HEK293 (cell line): ENCODE data around the gene NOP9.

Experiments
- CTCF ChIA-PET: fragments of 350-600 bp; formaldehyde crosslinking; extraction: SDS; loops from one replicate; lab custom pipeline; 2021; ENCODE audit warnings: antibody characterized with exemption; lab: Yijun Ruan, JAX
- POLR2A ChIA-PET: fragments of 300-600 bp; formaldehyde crosslinking; extraction: SDS; loops from one replicate; lab custom pipeline; 2020; ENCODE audit warnings: antibody characterized with exemption, inconsistent platforms; lab: Yijun Ruan, JAX
- H3K27ac ChIP-seq: fragments of 200-500 bp; sonication (Bioruptor generic); 2 replicates; pipeline ENCODE4 v1.5.1; 2014; ENCODE audit warnings: low read depth, low read length, control low read depth, inconsistent platforms; ENCODE audit errors: extremely low read depth
- H3K36me3 ChIP-seq, 2 experiments: fragments of 200-500 bp in 1 of 2; sonication (Bioruptor generic) in 1 of 2; 1 replicate in 1 of 2; 2 replicates in 1 of 2; pipeline ENCODE4 v1.5.1; 2014 to 2017; ENCODE audit warnings: inconsistent platforms in 2 of 2, low read length in 2 of 2; ENCODE audit not compliant: control insufficient read depth in 2 of 2, insufficient read depth in 1 of 2
- H3K4me1 ChIP-seq: fragments of 200-500 bp; sonication (Bioruptor generic); 2 replicates; pipeline ENCODE4 v1.5.1; 2014; ENCODE audit warnings: mild to moderate bottlenecking, low read length, inconsistent platforms; ENCODE audit not compliant: control insufficient read depth, insufficient read depth
- H3K4me3 ChIP-seq: 2 replicates; pipeline ENCODE4 v1.5.1; 2011; ENCODE audit warnings: low read depth, mild to moderate bottlenecking, control low read depth, low read length, moderate library complexity
- H3K9me3 ChIP-seq: fragments of 200-500 bp; sonication (Bioruptor generic); 2 replicates; pipeline ENCODE4 v1.5.1; 2014; ENCODE audit warnings: low read depth, low read length, inconsistent platforms; ENCODE audit not compliant: control insufficient read depth, insufficient read depth
- BCL11B ChIP-seq: fragments of 450-650 bp; formaldehyde crosslinking; IDR thresholded peaks from 2 replicates; pipeline ENCODE4 v1.5.1; 2016; ENCODE audit warnings: low read depth, missing biosample characterization, missing genetic modification characterization
- KLF8 ChIP-seq: fragments of 450-650 bp; formaldehyde crosslinking; IDR thresholded peaks from 2 replicates; pipeline ENCODE4 v1.5.1; 2016; ENCODE audit warnings: missing biosample characterization, missing genetic modification characterization
- KLF9 ChIP-seq: fragments of 450-650 bp; formaldehyde crosslinking; IDR thresholded peaks from 2 replicates; pipeline ENCODE4 v1.5.1; 2016; ENCODE audit warnings: missing biosample characterization, missing genetic modification characterization, low read depth
- MYNN ChIP-seq: fragments of 450-650 bp; formaldehyde crosslinking; IDR thresholded peaks from 2 replicates; pipeline ENCODE4 v1.5.1; 2016; ENCODE audit warnings: missing biosample characterization, missing genetic modification characterization, borderline replicate concordance
- MZF1 ChIP-seq: fragments of 450-650 bp; formaldehyde crosslinking; IDR thresholded peaks from 2 replicates; pipeline ENCODE4 v1.5.1; 2017; ENCODE audit warnings: missing biosample characterization, missing genetic modification characterization, borderline replicate concordance
- SCRT2 ChIP-seq: fragments of 450-650 bp; formaldehyde crosslinking; IDR thresholded peaks from 2 replicates; pipeline ENCODE4 v1.5.1; 2016; ENCODE audit warnings: missing biosample characterization, missing genetic modification characterization
- SP7 ChIP-seq: fragments of 450-650 bp; formaldehyde crosslinking; IDR thresholded peaks from 2 replicates; pipeline ENCODE4 v1.5.1; 2016; ENCODE audit warnings: missing biosample characterization, missing genetic modification characterization
- ZBTB21 ChIP-seq: fragments of 450-650 bp; formaldehyde crosslinking; IDR thresholded peaks from 2 replicates; pipeline ENCODE4 v1.5.1; 2017; ENCODE audit warnings: missing biosample characterization, missing genetic modification characterization
- ZBTB7A ChIP-seq: fragments of 450-650 bp; formaldehyde crosslinking; IDR thresholded peaks from 2 replicates; pipeline ENCODE4 v1.5.1; 2016; ENCODE audit warnings: low read depth, missing biosample characterization, missing genetic modification characterization
- ZFHX2 ChIP-seq: fragments of 450-650 bp; formaldehyde crosslinking; conservative IDR thresholded peaks from 2 replicates; pipeline ENCODE4 v1.5.1; 2016; ENCODE audit warnings: missing biosample characterization, missing genetic modification characterization
- ZNF169 ChIP-seq: fragments of 450-650 bp; formaldehyde crosslinking; IDR thresholded peaks from 2 replicates; pipeline ENCODE4 v1.5.1; 2016; ENCODE audit warnings: missing biosample characterization, missing genetic modification characterization
- ZNF211 ChIP-seq: fragments of 450-650 bp; formaldehyde crosslinking; IDR thresholded peaks from 2 replicates; pipeline ENCODE4 v1.5.1; 2016; ENCODE audit warnings: low read depth, missing biosample characterization, missing genetic modification characterization
- ZNF221 ChIP-seq: fragments of 450-650 bp; formaldehyde crosslinking; IDR thresholded peaks from 2 replicates; pipeline ENCODE4 v1.5.1; 2017; ENCODE audit warnings: missing biosample characterization, missing genetic modification characterization, borderline replicate concordance
- ZNF223 ChIP-seq: fragments of 450-650 bp; formaldehyde crosslinking; IDR thresholded peaks from 2 replicates; pipeline ENCODE4 v1.5.1; 2016; ENCODE audit warnings: missing biosample characterization, missing genetic modification characterization
- ZNF302 ChIP-seq: fragments of 450-650 bp; formaldehyde crosslinking; IDR thresholded peaks from 2 replicates; pipeline ENCODE4 v1.5.1; 2016; ENCODE audit warnings: missing biosample characterization, missing genetic modification characterization, low read depth
- ZNF341 ChIP-seq: fragments of 450-650 bp; formaldehyde crosslinking; IDR thresholded peaks from 2 replicates; pipeline ENCODE4; 2016; ENCODE audit warnings: low read depth, missing biosample characterization, missing genetic modification characterization
- ZNF404 ChIP-seq: fragments of 450-650 bp; formaldehyde crosslinking; IDR thresholded peaks from 2 replicates; pipeline ENCODE4 v1.5.1; 2017; ENCODE audit warnings: missing biosample characterization, missing genetic modification characterization
- ZNF433 ChIP-seq: fragments of 450-650 bp; formaldehyde crosslinking; IDR thresholded peaks from 2 replicates; pipeline ENCODE4 v1.5.1; 2016; ENCODE audit warnings: missing biosample characterization, missing genetic modification characterization, low read depth
- ZNF501 ChIP-seq: fragments of 450-650 bp; formaldehyde crosslinking; IDR thresholded peaks from 2 replicates; pipeline ENCODE4 v1.5.1; 2016; ENCODE audit warnings: missing biosample characterization, missing genetic modification characterization
- ZNF560 ChIP-seq: fragments of 450-650 bp; formaldehyde crosslinking; IDR thresholded peaks from 2 replicates; pipeline ENCODE4 v1.5.1; 2017; ENCODE audit warnings: missing biosample characterization, missing genetic modification characterization, borderline replicate concordance
- ZNF585B ChIP-seq: fragments of 450-650 bp; formaldehyde crosslinking; IDR thresholded peaks from 2 replicates; pipeline ENCODE4 v1.5.1; 2016; ENCODE audit warnings: missing biosample characterization, missing genetic modification characterization
- ZNF621 ChIP-seq: fragments of 450-650 bp; formaldehyde crosslinking; IDR thresholded peaks from 2 replicates; pipeline ENCODE4 v1.5.1; 2017; ENCODE audit warnings: missing biosample characterization, missing genetic modification characterization
- ZNF654 ChIP-seq: fragments of 450-650 bp; formaldehyde crosslinking; IDR thresholded peaks from 2 replicates; pipeline ENCODE4 v1.5.1; 2016; ENCODE audit warnings: low read depth, missing biosample characterization, missing genetic modification characterization
- ZNF670 ChIP-seq: fragments of 450-650 bp; formaldehyde crosslinking; IDR thresholded peaks from 2 replicates; pipeline ENCODE4 v1.5.1; 2016; ENCODE audit warnings: missing biosample characterization, missing genetic modification characterization, low read depth
- TF ChIP-seq, protein P1 (sequence below): fragments of 450-650 bp; formaldehyde crosslinking; IDR thresholded peaks from 2 replicates; pipeline ENCODE4 v1.5.1; 2016; ENCODE audit warnings: missing biosample characterization, missing genetic modification characterization, borderline replicate concordance
- TF ChIP-seq, protein P2 (sequence below): fragments of 450-650 bp; formaldehyde crosslinking; IDR thresholded peaks from 2 replicates; pipeline ENCODE4 v1.5.1; 2016; ENCODE audit warnings: missing biosample characterization, missing genetic modification characterization
- TF ChIP-seq, protein P3 (sequence below): fragments of 450-650 bp; formaldehyde crosslinking; optimal IDR thresholded peaks from 2 replicates; pipeline ENCODE3; 2016; ENCODE audit warnings: missing biosample characterization, mild to moderate bottlenecking, missing genetic modification characterization

Gene NOP9, protein sequence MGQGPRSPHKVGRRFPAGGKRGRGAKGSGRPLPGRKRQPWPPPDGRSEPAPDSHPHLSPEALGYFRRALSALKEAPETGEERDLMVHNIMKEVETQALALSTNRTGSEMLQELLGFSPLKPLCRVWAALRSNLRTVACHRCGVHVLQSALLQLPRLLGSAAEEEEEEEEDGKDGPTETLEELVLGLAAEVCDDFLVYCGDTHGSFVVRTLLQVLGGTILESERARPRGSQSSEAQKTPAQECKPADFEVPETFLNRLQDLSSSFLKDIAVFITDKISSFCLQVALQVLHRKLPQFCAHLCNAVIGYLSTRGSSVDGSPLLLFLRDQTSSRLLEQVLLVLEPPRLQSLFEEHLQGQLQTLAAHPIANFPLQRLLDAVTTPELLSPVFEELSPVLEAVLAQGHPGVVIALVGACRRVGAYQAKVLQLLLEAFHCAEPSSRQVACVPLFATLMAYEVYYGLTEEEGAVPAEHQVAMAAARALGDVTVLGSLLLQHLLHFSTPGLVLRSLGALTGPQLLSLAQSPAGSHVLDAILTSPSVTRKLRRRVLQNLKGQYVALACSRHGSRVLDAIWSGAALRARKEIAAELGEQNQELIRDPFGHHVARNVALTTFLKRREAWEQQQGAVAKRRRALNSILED

DNA sequence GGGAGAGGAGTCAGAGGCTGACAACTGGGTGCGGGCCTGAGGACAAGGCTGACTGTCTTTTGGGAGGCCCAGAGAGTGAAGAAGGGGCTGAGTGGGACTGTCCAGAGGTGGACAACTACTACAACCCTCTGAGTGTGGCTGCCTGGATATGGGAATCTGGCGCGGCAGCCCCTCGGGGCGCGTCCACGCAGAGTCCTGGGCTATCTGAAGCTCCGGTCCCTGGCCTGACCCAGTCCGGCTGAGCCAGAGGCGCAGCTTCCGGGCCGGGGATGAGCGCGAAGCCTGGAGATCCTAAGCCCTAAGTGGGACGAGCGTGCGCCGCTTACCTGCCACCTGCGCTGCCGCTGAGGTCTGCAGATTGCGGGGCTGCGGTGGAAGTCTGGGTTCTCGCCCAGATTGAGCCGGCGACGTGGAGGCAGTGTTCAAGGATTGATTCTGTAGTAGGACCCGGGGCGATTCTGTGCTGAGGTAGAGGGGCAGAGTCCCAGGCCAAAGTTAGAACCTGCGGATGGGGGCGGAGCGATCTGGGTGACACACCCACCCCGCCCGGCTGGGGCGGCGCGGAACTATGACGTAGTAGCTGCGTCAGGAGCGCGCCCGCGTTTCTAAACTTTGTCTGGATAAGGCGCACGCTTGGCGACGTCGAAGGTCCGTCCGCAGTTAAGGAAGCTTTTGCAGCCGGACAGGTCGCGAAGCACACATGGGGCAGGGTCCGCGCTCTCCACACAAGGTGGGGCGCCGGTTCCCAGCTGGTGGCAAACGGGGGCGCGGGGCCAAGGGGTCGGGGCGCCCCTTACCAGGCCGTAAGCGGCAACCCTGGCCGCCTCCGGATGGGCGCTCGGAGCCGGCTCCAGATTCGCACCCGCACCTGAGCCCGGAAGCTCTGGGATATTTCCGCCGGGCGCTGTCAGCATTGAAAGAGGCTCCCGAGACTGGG is at the start of gene NOP9, which contains the start of gene DHRS1:
Gene NOP9, plus strand, starts transcription at position 596 of the 937 bp plus-strand sequence. Its CDS starts 105 bp downstream, at position 701.
Gene DHRS1, minus strand, starts transcription at position 526 of the 937 bp plus-strand sequence. CDS start 674 bp downstream, outside the sequence.
- Histone ChIP-seq H3K9me3 (no peaks in the 10 kb centered on the region), H3K4me3 (peak within 1 kb of the TSS; percentile 85), H3K36me3 (peaks cover 21 to 57% of the 10 kb centered on the region in 2 experiments), H3K4me1 (peaks cover 12% of the 10 kb centered on the region), H3K27ac (peak within 1 kb of the TSS; percentile 71)
- ChIA-PET POLR2A (interaction anchor here (0.7 to 5.4 kb wide), 8 partner anchors 9 to 158 kb away, joined by 3 to 62 read pairs (median 5); partner anchors contain the start of genes CIDEB, EMC9, MDP1 and RABGGTA), CTCF (interaction anchor here (0.7 to 5.7 kb wide), 12 partner anchors 9 to 138 kb away, joined by 3 to 133 read pairs (median 4); partner anchors contain the start of genes CIDEB, IRF9, LTB4R2 and TINF2)
- TF ChIP-seq ZFHX2 (tag by site-specific recombination) (0 out of 2 replicates have a peak, but pooled peaks have one; percentile 14), ZNF433 (no peak), ZNF211 (no peak), ZNF560 (tag by site-specific recombination) (no peak), ZNF341 (tag by site-specific recombination) (no peak), SCRT2 (tag by site-specific recombination) (no peak), ZNF169 (no peak), ZNF501 (tag by site-specific recombination) (no peak), ZBTB7A (tag by site-specific recombination) (no peak), ZNF670 (no peak), ZBTB21 (peak; percentile 95), SP7 (tag by site-specific recombination) (peak; percentile 57; the same call in 1 of the 2 replicates), ZNF404 (tag by site-specific recombination) (no peak), MYNN (tag by site-specific recombination) (no peak), MZF1 (tag by site-specific recombination) (no peak), KLF9 (tag by site-specific recombination) (peak; percentile 98), ZNF302 (tag by site-specific recombination) (no peak), BCL11B (no peak), KLF8 (tag by site-specific recombination) (peak; percentile 99), ZNF621 (no peak), ZNF654 (tag by site-specific recombination) (no peak), ZNF585B (tag by site-specific recombination) (no peak), ZNF221 (no peak), ZNF223 (no peak)
- TF ChIP-seq, protein P1, sequence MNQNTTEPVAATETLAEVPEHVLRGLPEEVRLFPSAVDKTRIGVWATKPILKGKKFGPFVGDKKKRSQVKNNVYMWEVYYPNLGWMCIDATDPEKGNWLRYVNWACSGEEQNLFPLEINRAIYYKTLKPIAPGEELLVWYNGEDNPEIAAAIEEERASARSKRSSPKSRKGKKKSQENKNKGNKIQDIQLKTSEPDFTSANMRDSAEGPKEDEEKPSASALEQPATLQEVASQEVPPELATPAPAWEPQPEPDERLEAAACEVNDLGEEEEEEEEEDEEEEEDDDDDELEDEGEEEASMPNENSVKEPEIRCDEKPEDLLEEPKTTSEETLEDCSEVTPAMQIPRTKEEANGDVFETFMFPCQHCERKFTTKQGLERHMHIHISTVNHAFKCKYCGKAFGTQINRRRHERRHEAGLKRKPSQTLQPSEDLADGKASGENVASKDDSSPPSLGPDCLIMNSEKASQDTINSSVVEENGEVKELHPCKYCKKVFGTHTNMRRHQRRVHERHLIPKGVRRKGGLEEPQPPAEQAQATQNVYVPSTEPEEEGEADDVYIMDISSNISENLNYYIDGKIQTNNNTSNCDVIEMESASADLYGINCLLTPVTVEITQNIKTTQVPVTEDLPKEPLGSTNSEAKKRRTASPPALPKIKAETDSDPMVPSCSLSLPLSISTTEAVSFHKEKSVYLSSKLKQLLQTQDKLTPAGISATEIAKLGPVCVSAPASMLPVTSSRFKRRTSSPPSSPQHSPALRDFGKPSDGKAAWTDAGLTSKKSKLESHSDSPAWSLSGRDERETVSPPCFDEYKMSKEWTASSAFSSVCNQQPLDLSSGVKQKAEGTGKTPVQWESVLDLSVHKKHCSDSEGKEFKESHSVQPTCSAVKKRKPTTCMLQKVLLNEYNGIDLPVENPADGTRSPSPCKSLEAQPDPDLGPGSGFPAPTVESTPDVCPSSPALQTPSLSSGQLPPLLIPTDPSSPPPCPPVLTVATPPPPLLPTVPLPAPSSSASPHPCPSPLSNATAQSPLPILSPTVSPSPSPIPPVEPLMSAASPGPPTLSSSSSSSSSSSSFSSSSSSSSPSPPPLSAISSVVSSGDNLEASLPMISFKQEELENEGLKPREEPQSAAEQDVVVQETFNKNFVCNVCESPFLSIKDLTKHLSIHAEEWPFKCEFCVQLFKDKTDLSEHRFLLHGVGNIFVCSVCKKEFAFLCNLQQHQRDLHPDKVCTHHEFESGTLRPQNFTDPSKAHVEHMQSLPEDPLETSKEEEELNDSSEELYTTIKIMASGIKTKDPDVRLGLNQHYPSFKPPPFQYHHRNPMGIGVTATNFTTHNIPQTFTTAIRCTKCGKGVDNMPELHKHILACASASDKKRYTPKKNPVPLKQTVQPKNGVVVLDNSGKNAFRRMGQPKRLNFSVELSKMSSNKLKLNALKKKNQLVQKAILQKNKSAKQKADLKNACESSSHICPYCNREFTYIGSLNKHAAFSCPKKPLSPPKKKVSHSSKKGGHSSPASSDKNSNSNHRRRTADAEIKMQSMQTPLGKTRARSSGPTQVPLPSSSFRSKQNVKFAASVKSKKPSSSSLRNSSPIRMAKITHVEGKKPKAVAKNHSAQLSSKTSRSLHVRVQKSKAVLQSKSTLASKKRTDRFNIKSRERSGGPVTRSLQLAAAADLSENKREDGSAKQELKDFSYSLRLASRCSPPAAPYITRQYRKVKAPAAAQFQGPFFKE = no peak
- TF ChIP-seq, protein P2, sequence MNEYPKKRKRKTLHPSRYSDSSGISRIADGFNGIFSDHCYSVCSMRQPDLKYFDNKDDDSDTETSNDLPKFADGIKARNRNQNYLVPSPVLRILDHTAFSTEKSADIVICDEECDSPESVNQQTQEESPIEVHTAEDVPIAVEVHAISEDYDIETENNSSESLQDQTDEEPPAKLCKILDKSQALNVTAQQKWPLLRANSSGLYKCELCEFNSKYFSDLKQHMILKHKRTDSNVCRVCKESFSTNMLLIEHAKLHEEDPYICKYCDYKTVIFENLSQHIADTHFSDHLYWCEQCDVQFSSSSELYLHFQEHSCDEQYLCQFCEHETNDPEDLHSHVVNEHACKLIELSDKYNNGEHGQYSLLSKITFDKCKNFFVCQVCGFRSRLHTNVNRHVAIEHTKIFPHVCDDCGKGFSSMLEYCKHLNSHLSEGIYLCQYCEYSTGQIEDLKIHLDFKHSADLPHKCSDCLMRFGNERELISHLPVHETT (tag by site-specific recombination) = peak; percentile 38; the same call in 1 of the 2 replicates
- TF ChIP-seq, protein P3, sequence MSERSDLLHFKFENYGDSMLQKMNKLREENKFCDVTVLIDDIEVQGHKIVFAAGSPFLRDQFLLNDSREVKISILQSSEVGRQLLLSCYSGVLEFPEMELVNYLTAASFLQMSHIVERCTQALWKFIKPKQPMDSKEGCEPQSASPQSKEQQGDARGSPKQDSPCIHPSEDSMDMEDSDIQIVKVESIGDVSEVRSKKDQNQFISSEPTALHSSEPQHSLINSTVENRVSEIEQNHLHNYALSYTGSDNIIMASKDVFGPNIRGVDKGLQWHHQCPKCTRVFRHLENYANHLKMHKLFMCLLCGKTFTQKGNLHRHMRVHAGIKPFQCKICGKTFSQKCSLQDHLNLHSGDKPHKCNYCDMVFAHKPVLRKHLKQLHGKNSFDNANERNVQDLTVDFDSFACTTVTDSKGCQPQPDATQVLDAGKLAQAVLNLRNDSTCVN (tag by site-specific recombination) = peak; percentile 80
